Measurements from ENCODE around the gene PET100.
A peak's percentile ranks its signal among the peaks of the same experiment; 100 is the strongest.

PET100 gene

GRCh38 chr19:7647156-7647555, 17.6 kb downstream of the PET100 start:
- DNase-seq = no peak

GRCh38 chr19:7648265-7649014, 18.8 kb downstream of the PET100 start:
- no peak for DNase-seq

GRCh38 chr19:7650148-7650547, 20.6 kb downstream of the PET100 start:
- no peak for DNase-seq

GRCh38 chr19:7652061-7652641, 22.6 kb downstream of the PET100 start:
- DNase-seq = peak in 48 of 56 donors; percentile 4 to 86 (median 55)

GRCh38 chr19:7654401-7654800, 24.8 kb downstream of the PET100 start:
- no peak for DNase-seq

GRCh38 chr19:7655581-7655980, 26.0 kb downstream of the PET100 start:
- no peak for DNase-seq

- no peak for DNase-seq
These were observed 27.6 kb downstream of the PET100 start for GRCh38 chr19:7657131-7657751.

GRCh38 chr19:7658219-7658686, 28.7 kb downstream of the PET100 start:
- peak in 27 of 56 donors; percentile 4 to 68 (median 19) for DNase-seq

- DNase-seq = no peak
These were observed 32.3 kb downstream of the PET100 start for GRCh38 chr19:7661744-7662538.

- no peak for DNase-seq
These were observed 33.1 kb downstream of the PET100 start for GRCh38 chr19:7662657-7663056.

GRCh38 chr19:7663706-7664105, 34.1 kb downstream of the PET100 start:
- no peak for DNase-seq

GRCh38 chr19:7665076-7665475, 35.5 kb downstream of the PET100 start:
- no peak for DNase-seq

- DNase-seq = no peak
These were observed 39.2 kb downstream of the PET100 start, which contains the start of gene RETN for GRCh38 chr19:7668842-7669241. TSS of gene RETN (plus strand) at chr19:7669049. CDS start at chr19:7669327, 278 bp downstream.

- no peak for DNase-seq
These were observed 40.0 kb downstream of the PET100 start for GRCh38 chr19:7669641-7670040.

- peak in 32 of 56 donors; percentile 2 to 74 (median 34) for DNase-seq
These were observed 40.7 kb downstream of the PET100 start for GRCh38 chr19:7670150-7670783.

GRCh38 chr19:7670790-7671189, 41.2 kb downstream of the PET100 start:
- peak in 2 of 56 donors; percentile 2 to 46 for DNase-seq

GRCh38 chr19:7672522-7672921, 42.9 kb downstream of the PET100 start:
- DNase-seq = no peak

GRCh38 chr19:7674010-7675005, 44.7 kb downstream of the PET100 start:
- DNase-seq = peak in 22 of 56 donors; percentile 1 to 56 (median 18)

- no peak for DNase-seq
These were observed 46.8 kb downstream of the PET100 start for GRCh38 chr19:7676376-7676775.

GRCh38 chr19:7676854-7677253, 47.3 kb downstream of the PET100 start, which contains the start of gene MCEMP1:
TSS of gene MCEMP1 (plus strand) at chr19:7677090. CDS start at chr19:7677121, 31 bp downstream.
- no peak for DNase-seq

Measured in nucleus accumbens (tissue), 56 donors.